NB4 (cell line): ENCODE measurements around the gene LRBA.

Experiments used
- DNase-seq: peaks from one replicate; pipeline ENCODE4 v3.0.0; 2010; ENCODE audit warnings: low read depth
- H3K4me3 ChIP-seq: one replicate; pipeline ENCODE4 v1.5.1; 2011; ENCODE audit warnings: mild to moderate bottlenecking, low read depth, low read length, moderate library complexity
- CTCF ChIP-seq: IDR thresholded peaks from one replicate; pipeline ENCODE4 v1.5.1; 2012; ENCODE audit warnings: low read depth, low read length
- MAX ChIP-seq: IDR thresholded peaks from 2 replicates; pipeline ENCODE4 v1.6.1; 2011; ENCODE audit warnings: low read depth, low read length
- MYC ChIP-seq: IDR thresholded peaks from 2 replicates; pipeline ENCODE4 v1.6.1; 2011; ENCODE audit warnings: low read depth, low read length
- POLR2A ChIP-seq: IDR thresholded peaks from 2 replicates; pipeline ENCODE4 v1.6.1; 2011; ENCODE audit warnings: mild to moderate bottlenecking; ENCODE audit not compliant: insufficient read length; ENCODE audit errors: extremely low read depth

LRBA gene

GRCh38 chr4:150986085-150986484 is 29.0 kb downstream of the LRBA start:
- DNase-seq = no peak
- no peak for TF ChIP-seq CTCF
- TF ChIP-seq MYC = no peak
- no peak for TF ChIP-seq MAX
- no peak for TF ChIP-seq POLR2A
- no peak overlapping the region for H3K4me3 ChIP-seq

- TF ChIP-seq MYC (no peak), POLR2A (no peak), MAX (no peak), CTCF (no peak)
- no peak overlapping the region for H3K4me3 ChIP-seq
- DNase-seq = no peak
Measured at GRCh38 chr4:150983851-150984250, 31.2 kb downstream of the LRBA start.

- TF ChIP-seq POLR2A (no peak), CTCF (no peak), MAX (no peak), MYC (no peak)
- H3K4me3 ChIP-seq = no peak overlapping the region
- no peak for DNase-seq
Measured at GRCh38 chr4:150982557-150983233, 32.4 kb downstream of the LRBA start.

- no peak for DNase-seq
- TF ChIP-seq POLR2A (no peak), MAX (no peak)
- H3K4me3 ChIP-seq = no peak overlapping the region
Measured at GRCh38 chr4:150978738-150979575, 36.1 kb downstream of the LRBA start.

- no peak for TF ChIP-seq CTCF
- TF ChIP-seq POLR2A = no peak
- 0 out of 2 replicates have a peak, but pooled peaks have one; percentile 11 for TF ChIP-seq MYC
- 0 out of 2 replicates have a peak, but pooled peaks have one; percentile 15 for TF ChIP-seq MAX
- no peak overlapping the region for H3K4me3 ChIP-seq
- DNase-seq = peak; percentile 52
Measured at GRCh38 chr4:150976478-150977118, 38.5 kb downstream of the LRBA start.

GRCh38 chr4:150974750-150975149 is 40.3 kb downstream of the LRBA start:
- no peak for TF ChIP-seq CTCF
- TF ChIP-seq MAX = no peak
- TF ChIP-seq POLR2A = no peak
- TF ChIP-seq MYC = no peak
- DNase-seq = no peak
- H3K4me3 ChIP-seq = no peak overlapping the region
